GM08714 (cell line): Measurements from ENCODE around the gene FAM228B.
"Not testable (repeated sequence)": the region's sequence is repeated elsewhere in the genome, so short reads cannot be mapped to it uniquely, and the experiment has no call there.

Experiments used
- H3K4me3 ChIP-seq: fragments of 200-500 bp; sonication (Bioruptor generic); 2 replicates; pipeline ENCODE4 v1.5.1; 2014; ENCODE audit warnings: mild to moderate bottlenecking, low read length, inconsistent platforms
- ZNF274 ChIP-seq: IDR thresholded peaks from 2 replicates; pipeline ENCODE4 v1.6.1; 2012; ENCODE audit warnings: mild to moderate bottlenecking, low read depth, low read length

FAM228B gene

GRCh38 chr2:24115057-24115456, 8.2 kb upstream of the FAM228B start:
- TF ChIP-seq ZNF274: no peak

GRCh38 chr2:24117902-24118301, 5.4 kb upstream of the FAM228B start:
- no peak for TF ChIP-seq ZNF274
- no peak overlapping the region for H3K4me3 ChIP-seq

More at GRCh38 chr2:24115057-24115456, 8.2 kb upstream of the FAM228B start:
- H3K4me3 ChIP-seq: no peak overlapping the region

- no peak for TF ChIP-seq ZNF274
- no peak overlapping the region for H3K4me3 ChIP-seq
These were observed 2.2 kb upstream of the FAM228B start for GRCh38 chr2:24121066-24121465.

GRCh38 chr2:24121469-24121868, 1.8 kb upstream of the FAM228B start:
- TF ChIP-seq ZNF274: no peak
- H3K4me3 ChIP-seq: no peak overlapping the region

- no peak for TF ChIP-seq ZNF274
These were observed 689 bp upstream of the FAM228B start for GRCh38 chr2:24122366-24123194.

GRCh38 chr2:24123922-24124580, 782 bp downstream of the FAM228B start:
- no peak for TF ChIP-seq ZNF274
- peak overlapping the region; percentile 97 for H3K4me3 ChIP-seq

More at GRCh38 chr2:24122366-24123194, 689 bp upstream of the FAM228B start:
- H3K4me3 ChIP-seq: peak overlapping the region; percentile 97

- no peak for TF ChIP-seq ZNF274
- no peak overlapping the region for H3K4me3 ChIP-seq
These were observed 2.7 kb downstream of the FAM228B start for GRCh38 chr2:24125956-24126355.

GRCh38 chr2:24132543-24132942, 9.3 kb downstream of the FAM228B start:
- no peak for TF ChIP-seq ZNF274
- H3K4me3 ChIP-seq: no peak overlapping the region

GRCh38 chr2:24140305-24140704, 17.0 kb downstream of the FAM228B start:
- H3K4me3 ChIP-seq: not testable (repeated sequence)

- no peak overlapping the region for H3K4me3 ChIP-seq
- no peak for TF ChIP-seq ZNF274
These were observed 24.1 kb downstream of the FAM228B start for GRCh38 chr2:24147364-24147763.

- TF ChIP-seq ZNF274: no peak
- H3K4me3 ChIP-seq: no peak overlapping the region
These were observed 29.3 kb downstream of the FAM228B start for GRCh38 chr2:24152413-24153197.

- no peak overlapping the region for H3K4me3 ChIP-seq
- no peak for TF ChIP-seq ZNF274
These were observed 30.2 kb downstream of the FAM228B start for GRCh38 chr2:24153478-24153877.

- TF ChIP-seq ZNF274: no peak
- H3K4me3 ChIP-seq: no peak overlapping the region
These were observed 34.9 kb downstream of the FAM228B start for GRCh38 chr2:24158131-24158530.

GRCh38 chr2:24159708-24160107, 36.4 kb downstream of the FAM228B start:
- no peak for TF ChIP-seq ZNF274
- no peak overlapping the region for H3K4me3 ChIP-seq
